H1 (cell line): Measurements from ENCODE around the gene SAP30L. TPM values are rescaled to one million over a fixed set of nuclear protein-coding genes. Genes with fewer than 3 reads are reported as not detected.
A peak's percentile ranks its signal among the peaks of the same experiment; 100 is the strongest.

ENCODE experiments used
- ASH2L ChIP-seq: fragments of 200-600, 300-600 bp; sonication (generic); IDR thresholded peaks from one replicate; pipeline ENCODE4 v1.7.1; 2017; ENCODE audit warnings: low read length
- CBX8 ChIP-seq: fragments of 300-800, 300-1000 bp; sonication (generic); IDR thresholded peaks from 2 replicates; pipeline ENCODE4 v1.7.1; 2016; ENCODE audit warnings: low read depth, low read length, borderline replicate concordance
- CHD1 ChIP-seq: IDR thresholded peaks from 2 replicates; pipeline ENCODE4 v1.6.1; 2012; ENCODE audit warnings: low read depth, low read length, improper control_type of control experiment
- POLR2A ChIP-seq, 2 experiments: IDR thresholded peaks; 1 replicate in 1 of 2; 2 replicates in 1 of 2; pipeline ENCODE4 v1.6.1; 2011; ENCODE audit warnings: low read depth in 2 of 2, low read length in 2 of 2, mild to moderate bottlenecking in 2 of 2; ENCODE audit errors: control extremely low read depth in 1 of 2
- TAF1 ChIP-seq: IDR thresholded peaks from 2 replicates; pipeline ENCODE4 v1.6.1; 2011; ENCODE audit warnings: mild to moderate bottlenecking, low read depth, low read length
- polyA plus RNA-seq, 7 experiments: library from polyadenylated mRNA; depleted of rRNA in 3 of 7; stranded (reverse) in 5 of 7; unstranded in 2 of 7; fragments of >200 nt in 5 of 7; fragments of 200-250 nt in 2 of 7; gene quantifications; 1 replicate in 5 of 7; 2 replicates in 1 of 7; 4 replicates in 1 of 7; pipeline versions ENCODE4 v1.2.1 to v1.2.3, GENCODE V29; 2011 to 2013; ENCODE audit warnings: missing spikeins in 2 of 7, mixed read lengths in 2 of 7
- total RNA-seq: library from RNA; stranded (reverse); fragmentation: NEBNext Ultra II Directional; extraction: Animal tissue kit (Norgen Biotek cat#: 25700); gene quantifications from 2 replicates; pipeline ENCODE4 v1.2.1, GENCODE V29; 2021

The SAP30L gene
- total and polyA plus RNA-seq, 2 of the 8 experiments (the other 6 are each of a cell fraction or from before 2014, with no cell fraction given), result 12.2 to 31.5 TPM

GRCh38 chr5:154483654-154484392 is 38.0 kb downstream of the SAP30L start (continued):
- TF ChIP-seq CBX8 (peak; percentile 81; the same call in 1 of the 2 replicates), CHD1 (no peak), TAF1 (no peak), POLR2A (IDR thresholded peaks at IDR 0.05; ENCODE audit: control extremely low read depth in 1 of 2, low read depth in 2 of 2, low read length in 2 of 2) (no peak), ASH2L (peak; percentile 35)
